GM21737 (cell line): ENCODE results near the gene RNF213.
"Not testable (repeated sequence)": the region's sequence is repeated elsewhere in the genome, so short reads cannot be mapped to it uniquely, and the experiment has no call there.

ENCODE experiments used
- ATAC-seq: cut with Tn5 transposase; IDR thresholded peaks from one replicate; pipeline ENCODE4 v1.9.1; 2021; ENCODE audit warnings: mild to moderate bottlenecking, moderate library complexity; ENCODE audit not compliant: unreplicated experiment

The RNF213 gene

DNA sequence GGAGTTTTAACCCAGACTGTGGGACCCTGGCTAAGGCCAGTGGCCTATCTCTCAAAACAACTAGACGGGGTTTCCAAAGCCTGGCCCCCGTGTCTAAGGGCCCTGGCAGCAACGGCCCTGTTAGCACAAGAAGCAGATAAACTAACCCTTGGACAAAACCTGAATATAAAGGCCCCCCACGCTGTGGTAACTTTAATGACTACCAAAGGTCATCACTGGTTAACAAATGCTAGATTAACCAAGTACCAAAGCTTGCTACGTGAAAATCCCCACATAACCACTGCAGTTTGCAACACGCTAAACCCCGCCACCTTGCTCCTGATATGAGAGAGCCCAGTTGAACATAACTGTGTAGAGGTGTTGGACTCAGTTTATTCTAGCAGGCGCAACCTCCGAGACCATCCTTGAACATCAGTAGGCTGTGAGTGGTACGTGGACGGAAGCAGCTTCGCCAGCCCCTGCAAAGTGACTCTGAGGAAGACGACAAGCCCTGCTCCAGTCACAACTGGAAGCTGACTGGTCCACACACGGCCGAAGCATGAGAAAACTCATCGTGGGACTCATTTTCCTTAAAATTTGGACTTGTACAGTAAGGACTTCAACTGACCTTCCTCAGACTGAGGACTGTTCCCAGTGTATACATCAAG lies 149.9 kb downstream of the RNF213 start:
- ATAC-seq: not testable (repeated sequence)

GRCh38 chr17:80413771-80414507 lies 153.3 kb downstream of the RNF213 start:
- no peak for ATAC-seq

DNA sequence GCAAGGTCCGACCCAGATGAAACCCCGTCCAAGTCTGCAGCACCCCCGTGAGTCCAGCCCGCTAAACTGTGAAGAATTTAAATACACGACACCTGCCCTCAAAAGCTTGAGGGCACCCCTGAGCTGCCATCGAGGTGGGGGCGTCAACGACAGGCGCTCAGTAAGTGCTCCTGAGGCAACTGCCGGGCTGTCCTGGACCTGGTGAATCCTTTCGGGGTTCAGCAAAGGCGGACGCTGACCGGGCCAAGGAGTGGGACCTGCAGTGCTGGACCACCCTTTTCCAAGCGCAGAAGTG lies 153.8 kb downstream of the RNF213 start:
- ATAC-seq: no peak

DNA sequence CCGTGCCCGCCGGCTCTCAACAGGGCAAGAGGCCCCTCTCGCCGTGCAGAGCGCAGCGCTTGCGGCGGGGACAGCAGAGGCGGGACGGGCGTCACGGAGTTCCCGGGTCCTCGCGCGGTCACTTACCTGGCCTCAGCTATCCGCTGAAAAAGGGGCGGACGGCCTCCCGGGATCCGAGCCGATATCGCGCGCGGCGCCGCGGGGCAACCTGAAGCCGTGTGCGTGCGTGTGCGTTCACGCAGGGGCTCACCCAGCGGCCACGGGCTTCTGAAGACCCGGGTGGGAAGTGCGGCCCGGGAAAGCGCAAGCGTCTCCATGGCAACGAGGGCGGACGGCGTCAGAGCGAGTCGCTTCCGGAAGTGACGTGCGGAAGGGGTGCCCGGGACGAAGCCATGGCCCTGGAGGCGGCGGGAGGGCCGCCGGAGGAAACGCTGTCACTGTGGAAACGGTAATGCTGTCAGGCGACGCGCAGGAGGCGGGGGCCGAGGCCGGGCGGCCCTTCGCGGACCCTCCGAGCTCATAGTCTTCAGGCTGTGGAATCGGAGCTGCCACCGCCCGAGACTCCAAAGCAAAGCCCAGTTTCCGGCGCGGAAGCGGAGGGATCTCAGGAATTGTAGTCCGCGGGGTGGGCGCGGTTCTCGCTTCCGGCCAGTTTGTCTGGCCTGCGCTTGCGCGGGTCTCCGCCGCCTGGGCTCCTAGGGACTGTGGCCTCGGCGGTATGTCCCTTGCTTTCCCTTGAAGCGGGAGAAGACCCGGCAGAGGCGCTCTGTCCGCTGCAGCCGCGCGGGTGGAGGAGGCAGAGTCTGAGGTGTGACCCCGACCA lies 154.4 kb downstream of the RNF213 start, which contains the start of gene ENDOV:
TSS of gene ENDOV (plus strand) at position 365 of the 823 bp plus-strand sequence. CDS start at position 393, 28 bp downstream.
- peak; percentile 94 for ATAC-seq

GRCh38 chr17:80415626-80416137 lies 155.0 kb downstream of the RNF213 start:
- ATAC-seq: no peak

GRCh38 chr17:80416260-80416939 lies 155.7 kb downstream of the RNF213 start:
- no peak for ATAC-seq

- no peak for ATAC-seq
Observed at GRCh38 chr17:80416940-80417293, 156.3 kb downstream of the RNF213 start.

GRCh38 chr17:80418589-80418988 lies 157.9 kb downstream of the RNF213 start:
- no peak for ATAC-seq

- no peak for ATAC-seq
Observed at GRCh38 chr17:80419255-80419654, 158.6 kb downstream of the RNF213 start.

GRCh38 chr17:80421381-80422090 lies 160.9 kb downstream of the RNF213 start:
- ATAC-seq: no peak

GRCh38 chr17:80422276-80422675 lies 161.6 kb downstream of the RNF213 start:
- no peak for ATAC-seq

- no peak for ATAC-seq
Observed at GRCh38 chr17:80422981-80423380, 162.3 kb downstream of the RNF213 start.

DNA sequence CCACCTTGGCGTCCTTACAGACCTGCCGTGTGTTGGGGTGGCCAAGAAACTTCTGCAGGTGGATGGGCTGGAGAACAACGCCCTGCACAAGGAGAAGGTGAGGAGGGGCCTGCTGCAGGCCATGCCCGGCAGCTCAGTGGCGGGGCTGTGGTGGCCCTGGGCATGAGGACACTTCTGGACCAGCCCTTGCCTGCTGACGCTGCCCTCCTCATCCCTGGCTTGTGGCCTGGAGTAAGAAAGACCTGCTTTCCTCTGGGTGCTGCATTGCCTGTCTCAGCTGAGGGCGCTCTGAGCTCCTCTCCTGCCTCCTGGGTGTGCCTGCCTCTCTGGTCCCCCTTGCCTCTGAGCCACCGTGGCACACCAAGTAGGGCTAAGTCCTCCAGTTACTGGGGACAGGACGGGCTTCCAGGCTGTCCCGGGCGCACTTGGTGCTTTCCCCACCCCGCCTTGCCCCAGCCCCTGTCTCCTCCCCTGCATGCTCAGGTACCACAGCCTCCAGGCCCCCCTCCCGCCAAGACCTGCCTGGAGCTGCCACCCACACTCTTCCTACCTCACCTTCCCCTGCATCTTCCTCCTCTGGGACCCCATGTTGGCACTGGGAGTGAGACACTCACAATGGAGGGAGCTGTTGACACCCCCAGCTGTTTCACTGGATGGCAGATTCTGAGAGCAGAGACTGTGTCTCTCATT lies 163.0 kb downstream of the RNF213 start:
- ATAC-seq: no peak

GRCh38 chr17:80424261-80424660 lies 163.6 kb downstream of the RNF213 start:
- no peak for ATAC-seq

- no peak for ATAC-seq
Observed at GRCh38 chr17:80424878-80425765, 164.5 kb downstream of the RNF213 start.

DNA sequence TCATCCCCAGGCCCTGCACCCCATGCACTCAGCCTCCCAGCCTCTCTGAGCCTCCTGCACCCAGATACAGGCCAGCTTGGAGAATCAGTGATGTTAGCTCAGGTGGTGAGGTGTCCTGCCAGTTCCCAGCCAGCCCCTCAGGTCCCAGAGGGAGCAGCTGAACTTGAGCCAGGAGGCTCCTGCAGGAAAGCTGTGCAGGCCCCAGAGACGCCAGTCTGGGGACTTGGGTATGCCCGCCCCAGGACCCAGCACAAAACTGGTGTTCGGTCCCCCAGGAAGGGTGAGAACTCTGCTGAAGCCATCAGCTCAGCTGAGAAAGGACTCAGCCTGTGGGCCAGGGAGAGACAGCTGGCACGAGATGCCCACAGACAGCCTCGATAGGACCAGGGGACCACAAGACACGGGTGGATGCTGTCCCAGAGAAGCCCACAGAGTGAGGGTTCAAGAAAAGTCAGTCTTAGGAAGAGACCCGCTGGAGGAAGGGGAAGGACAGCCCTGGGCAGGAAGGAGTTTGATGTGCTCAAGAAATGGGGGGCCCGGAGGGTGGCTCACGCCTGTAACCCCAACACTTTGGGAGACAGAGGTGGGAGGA lies 165.3 kb downstream of the RNF213 start:
- no peak for ATAC-seq

DNA sequence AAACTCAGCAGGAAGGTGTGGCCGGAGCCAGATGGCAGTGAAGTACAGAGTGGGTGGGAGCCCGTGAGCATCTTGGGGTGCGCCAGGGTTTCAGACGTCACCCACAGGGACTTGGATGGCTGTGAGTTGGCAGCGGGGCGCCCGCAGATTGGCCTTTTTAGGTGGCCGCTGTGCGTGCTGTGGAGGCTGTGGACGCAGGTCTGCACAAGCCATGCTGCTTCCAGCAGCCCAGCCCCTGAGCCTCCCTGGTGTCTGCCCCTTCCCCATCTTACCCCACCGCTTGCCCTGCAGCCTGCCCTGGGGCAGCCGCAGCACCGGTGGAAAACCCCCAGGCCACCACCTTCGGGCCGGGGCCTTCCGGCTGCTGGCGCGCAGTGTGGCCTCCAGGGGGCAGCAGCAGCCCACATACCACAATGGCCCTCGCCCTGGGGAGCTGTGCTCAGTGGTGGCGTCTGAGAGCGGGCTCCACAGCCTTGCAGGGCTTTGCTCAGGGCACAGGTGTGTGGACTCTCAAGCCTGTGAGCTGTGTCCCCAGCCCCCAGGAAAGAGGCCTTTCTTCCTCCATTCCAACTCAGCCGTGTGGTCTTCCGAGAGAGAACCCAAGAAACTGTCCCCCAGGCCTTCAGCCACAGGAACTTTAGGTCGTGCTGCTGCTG lies 166.1 kb downstream of the RNF213 start:
- ATAC-seq: no peak
